HG02678 (cell line): ENCODE measurements around the gene SPN.
"Not testable (repeated sequence)": the region's sequence is repeated elsewhere in the genome, so short reads cannot be mapped to it uniquely, and the experiment has no call there.

Experiments used
- ATAC-seq: cut with Tn5 transposase; IDR thresholded peaks from one replicate; pipeline ENCODE4 v1.9.1; 2021; ENCODE audit warnings: mild to moderate bottlenecking, moderate library complexity; ENCODE audit not compliant: unreplicated experiment

The SPN gene

GRCh38 chr16:29699324-29700219, 36.5 kb downstream of the SPN start:
- ATAC-seq = no peak

GRCh38 chr16:29700253-29700987, 37.4 kb downstream of the SPN start:
- no peak for ATAC-seq

- no peak for ATAC-seq
Observed at GRCh38 chr16:29701214-29701555, 38.1 kb downstream of the SPN start.

- ATAC-seq = peak; percentile 36
Observed at GRCh38 chr16:29702269-29702668, 39.2 kb downstream of the SPN start.

- no peak for ATAC-seq
Observed at GRCh38 chr16:29705030-29705429, 42.0 kb downstream of the SPN start.

- not testable (repeated sequence) for ATAC-seq
Observed at GRCh38 chr16:29707160-29707559, 44.1 kb downstream of the SPN start.

GRCh38 chr16:29708917-29709600, 46.0 kb downstream of the SPN start:
- ATAC-seq = no peak

GRCh38 chr16:29709657-29710056, 46.6 kb downstream of the SPN start:
- not testable (repeated sequence) for ATAC-seq

GRCh38 chr16:29710227-29711219, 47.5 kb downstream of the SPN start:
- no peak for ATAC-seq

- ATAC-seq = no peak
Observed at GRCh38 chr16:29712809-29713208, 49.8 kb downstream of the SPN start.

GRCh38 chr16:29714396-29714795, 51.3 kb downstream of the SPN start:
- ATAC-seq = no peak

GRCh38 chr16:29714972-29715371, 51.9 kb downstream of the SPN start:
- ATAC-seq = no peak

- no peak for ATAC-seq
Observed at GRCh38 chr16:29717113-29717512, 54.1 kb downstream of the SPN start.

GRCh38 chr16:29719063-29719462, 56.0 kb downstream of the SPN start:
- no peak for ATAC-seq
